HCEC 1CT (cell line): ENCODE data around the gene INSL3.

Source experiments
- DNase-seq: peaks from one replicate; pipeline ENCODE4 v3.0.0-alpha.2; 2017

The INSL3 gene

DNA sequence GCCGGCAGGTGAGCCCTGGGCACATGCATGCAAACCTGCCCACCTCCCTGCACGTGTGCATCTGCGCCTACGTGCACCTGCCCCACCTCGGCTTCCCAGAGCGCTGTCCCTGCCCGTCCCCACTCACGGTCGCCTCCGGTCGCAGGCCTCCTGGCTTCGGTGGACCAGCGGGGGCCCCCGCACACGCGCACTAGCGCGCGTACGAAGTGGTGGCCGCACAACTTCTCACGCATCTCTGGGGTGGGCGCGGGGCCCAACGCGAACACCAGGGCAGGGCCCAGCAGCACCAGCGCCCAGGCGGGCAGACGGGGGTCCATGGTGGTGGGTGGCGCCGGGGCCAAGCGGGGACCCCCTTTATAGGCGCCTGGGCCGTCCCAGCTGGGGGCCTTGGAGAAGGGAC, at the start of gene INSL3:
Gene INSL3, minus strand, starts transcription at position 330 of the 400 bp plus-strand sequence. Its CDS starts 13 bp downstream, at position 317.
- no peak for DNase-seq

DNA sequence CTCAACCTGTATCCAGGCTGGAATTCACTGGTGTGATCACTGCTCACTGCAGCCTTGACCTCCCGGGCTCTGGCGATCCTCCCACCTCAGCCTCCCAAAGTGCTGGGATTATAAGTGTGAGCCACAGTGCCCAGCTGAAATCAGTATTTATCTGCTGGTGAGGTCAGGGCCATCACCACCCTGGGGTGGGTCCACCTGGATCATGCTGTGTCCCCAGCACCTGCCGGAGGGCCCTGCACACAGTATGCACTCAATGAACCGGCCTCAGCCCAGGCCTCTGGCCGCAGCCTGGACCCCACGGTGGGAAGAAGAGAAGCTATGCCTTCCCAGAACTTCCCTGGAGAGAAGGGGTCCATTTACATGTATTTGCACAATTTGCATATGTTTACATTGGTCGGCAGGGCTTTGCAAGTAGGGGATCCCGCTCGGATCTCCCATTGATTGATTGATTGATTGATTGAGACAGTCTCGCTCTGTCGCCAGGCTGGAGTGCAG, 47.8 kb upstream of the INSL3 start:
- no peak for DNase-seq

GRCh38 chr19:17868669-17869068, 47.4 kb upstream of the INSL3 start:
- DNase-seq = no peak

GRCh38 chr19:17866964-17867486, 45.7 kb upstream of the INSL3 start:
- DNase-seq = no peak

GRCh38 chr19:17866312-17866963, 45.1 kb upstream of the INSL3 start:
- DNase-seq = no peak

DNA sequence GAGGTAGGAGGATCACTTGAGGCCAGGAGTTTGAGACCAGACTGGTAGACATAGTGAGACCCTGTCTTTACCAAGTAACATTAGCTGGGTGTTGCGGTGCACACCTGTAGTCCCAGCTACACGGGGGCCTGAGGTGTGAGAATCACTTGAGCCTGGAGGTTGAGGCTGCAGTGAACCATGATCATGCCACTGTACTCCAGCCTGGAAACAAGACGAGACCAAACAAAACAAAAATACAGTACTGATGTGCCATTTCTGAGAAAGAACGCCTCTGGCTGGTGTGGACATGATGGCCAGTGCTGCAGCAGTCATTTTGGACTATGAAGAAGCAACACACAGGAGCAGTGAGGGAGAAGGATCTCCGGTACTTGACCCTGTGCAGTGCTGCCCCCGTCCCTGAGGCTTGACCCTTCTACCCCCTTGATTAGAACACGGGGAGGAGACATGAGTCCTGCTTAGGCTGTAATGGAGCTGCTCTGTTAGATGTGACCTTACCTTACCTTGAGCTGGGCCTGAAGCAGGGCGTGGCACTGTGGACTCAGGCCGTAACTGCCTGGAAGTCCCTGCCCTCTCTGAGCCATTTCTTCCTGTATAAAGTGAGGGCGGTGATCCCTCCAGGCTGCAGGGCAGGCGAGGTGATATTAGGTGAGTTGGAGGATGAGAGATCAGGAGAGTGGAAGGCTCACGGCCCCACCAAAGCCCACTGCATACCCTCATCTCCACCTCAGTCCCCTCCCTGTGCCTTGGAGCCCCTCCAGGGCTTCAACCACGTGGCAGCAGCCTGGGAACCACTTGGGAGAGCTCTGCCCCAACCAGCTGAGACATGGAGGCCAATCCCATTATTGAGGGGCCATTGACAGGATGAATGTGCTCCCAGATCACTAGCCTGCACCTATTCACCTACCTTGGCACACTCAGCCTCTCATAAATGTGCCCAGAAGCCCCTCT, 44.3 kb upstream of the INSL3 start:
- DNase-seq = no peak

DNA sequence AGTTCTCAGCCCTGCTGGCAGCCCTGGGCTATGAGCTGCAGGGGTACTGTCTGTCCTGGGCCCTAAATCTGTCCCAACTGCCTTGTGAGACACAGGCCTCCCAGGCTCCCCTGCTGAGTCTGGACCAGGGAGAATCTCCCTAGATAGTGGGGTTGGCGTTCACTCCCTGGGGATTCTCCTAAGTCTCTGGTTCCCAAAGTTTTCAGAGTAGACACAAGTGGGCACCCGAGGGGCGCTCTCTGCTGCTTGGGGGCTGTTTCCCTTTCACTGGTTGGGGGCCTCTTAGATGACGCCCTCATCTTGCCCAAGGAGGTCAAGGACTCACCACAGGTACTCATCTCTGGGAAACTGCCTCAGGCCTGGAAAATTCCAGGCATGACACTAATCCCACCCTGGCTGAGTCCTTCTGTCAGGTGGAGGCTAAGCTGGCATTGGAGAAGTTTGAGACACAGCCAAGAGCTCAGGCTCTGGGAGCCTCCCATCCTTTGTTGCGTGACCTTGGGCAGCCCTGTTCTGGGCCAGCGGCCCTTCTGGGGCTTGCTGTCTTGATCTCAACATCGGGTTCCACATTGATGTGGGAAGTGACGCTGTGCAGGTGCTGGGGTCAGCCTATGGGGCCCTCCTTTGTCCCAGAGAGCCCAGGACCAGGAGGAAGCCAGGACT, 42.3 kb upstream of the INSL3 start:
- no peak for DNase-seq

- DNase-seq = no peak
These were observed 41.6 kb upstream of the INSL3 start for GRCh38 chr19:17862711-17863519.

DNA sequence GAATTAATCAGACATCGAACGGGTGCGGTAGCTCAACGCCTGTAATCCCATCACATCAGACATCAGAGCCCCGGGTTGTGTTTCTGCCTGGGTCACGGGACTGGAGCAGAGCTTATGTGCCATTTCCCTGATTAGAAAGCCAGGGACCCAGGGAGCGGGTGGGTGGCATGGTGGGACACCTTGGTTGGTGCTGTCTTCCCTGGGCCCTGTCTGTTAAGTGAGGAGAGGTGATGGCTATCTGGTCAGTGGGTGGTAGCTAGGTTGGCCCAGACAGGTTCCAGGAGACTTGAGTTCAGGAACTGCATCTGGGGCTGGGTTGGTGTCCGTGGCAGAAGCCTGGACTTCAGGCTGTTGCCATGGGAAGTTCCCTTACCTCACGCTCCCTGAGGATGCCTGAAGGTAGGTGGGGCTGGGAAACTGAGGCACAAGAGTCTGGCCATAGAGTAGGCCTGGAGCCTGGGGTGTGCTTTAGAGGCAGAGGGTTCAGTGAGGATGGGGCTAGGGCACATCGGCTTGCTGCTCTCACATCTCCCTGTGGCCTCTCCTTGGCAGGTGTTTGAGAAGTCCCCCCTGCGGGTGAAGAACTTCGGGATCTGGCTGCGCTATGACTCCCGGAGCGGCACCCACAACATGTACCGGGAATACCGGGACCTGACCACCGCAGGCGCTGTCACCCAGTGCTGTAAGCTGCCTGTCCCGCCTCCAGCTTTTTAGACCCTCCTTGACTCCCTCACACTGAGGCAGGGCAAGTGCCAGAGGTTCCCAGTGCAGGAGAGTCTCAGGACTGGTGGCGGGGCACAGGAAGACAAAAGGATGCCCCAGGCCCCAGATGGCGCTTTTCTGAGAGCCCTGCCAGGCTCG, 40.5 kb upstream of the INSL3 start:
- no peak for DNase-seq

- no peak for DNase-seq
These were observed 39.7 kb upstream of the INSL3 start for GRCh38 chr19:17860993-17861360.

DNA sequence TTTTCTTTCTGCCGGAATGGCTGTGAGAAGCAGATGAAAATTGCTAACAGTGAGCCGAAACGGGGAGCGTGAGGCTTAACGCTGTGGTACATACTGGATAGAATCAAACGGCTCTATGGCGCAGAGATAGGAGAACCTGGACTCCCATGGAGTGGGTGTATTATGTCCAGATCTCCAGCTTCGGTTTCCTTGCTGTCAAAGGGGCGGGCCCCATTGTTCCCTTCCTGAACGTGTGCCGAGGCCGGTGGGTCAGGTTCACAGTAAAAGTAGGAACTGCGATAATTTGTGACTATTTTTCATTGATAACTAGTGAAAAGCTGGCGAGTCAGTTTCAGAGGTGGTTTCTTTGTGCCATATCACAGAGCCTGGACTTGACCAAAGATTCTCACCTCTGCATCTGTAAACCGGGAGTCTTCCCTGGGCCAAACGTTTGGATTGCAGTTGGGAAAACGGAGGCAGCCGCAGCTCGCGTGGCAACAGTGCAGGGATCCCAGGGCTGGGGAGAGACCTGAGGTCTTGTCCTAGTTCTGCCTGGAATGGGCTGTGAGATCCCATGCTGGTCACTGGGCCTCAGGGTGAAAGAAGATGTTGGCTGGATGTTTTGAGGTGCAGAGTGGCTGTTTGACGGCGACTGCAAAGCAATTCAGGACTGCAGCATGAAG, 39.1 kb upstream of the INSL3 start:
- DNase-seq = no peak

DNA sequence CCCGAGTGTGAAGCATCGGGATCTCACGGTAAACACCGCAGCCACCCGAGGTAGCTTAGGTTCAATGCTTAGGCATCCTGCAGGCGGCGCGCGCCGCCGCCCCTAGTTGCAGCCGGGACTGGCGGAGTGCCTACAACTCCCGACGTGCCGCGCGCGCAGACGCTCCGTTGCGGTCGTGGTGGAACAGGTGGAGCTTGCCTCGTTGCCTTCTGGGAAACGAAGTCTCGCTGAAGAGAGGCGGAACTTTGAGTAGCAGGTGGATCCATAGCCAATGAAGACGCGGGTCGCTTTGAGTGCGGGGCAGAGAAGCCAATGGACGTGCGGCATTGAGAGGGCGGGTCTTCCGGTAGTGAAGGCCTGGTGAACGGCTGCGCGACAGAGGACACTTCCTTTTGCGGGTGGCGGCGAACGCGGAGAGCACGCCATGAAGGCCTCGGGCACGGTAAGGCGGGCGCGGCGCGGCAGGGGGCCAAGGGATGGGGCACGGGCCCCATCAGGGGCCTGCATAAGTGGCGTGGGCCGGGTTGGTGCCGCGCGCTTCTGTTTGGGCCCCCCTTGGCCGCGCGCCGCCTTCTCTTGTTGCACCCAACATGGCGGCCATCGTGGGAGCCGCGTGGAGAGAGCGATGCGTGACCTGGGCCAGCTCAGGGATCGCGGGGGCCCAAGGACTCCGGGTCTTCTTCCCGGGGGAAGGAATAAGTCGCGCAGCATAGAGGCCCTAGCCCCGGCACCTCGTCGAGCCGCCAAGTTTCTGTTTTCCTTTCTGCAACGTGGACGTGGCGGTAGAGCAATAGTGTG, 38.4 kb upstream of the INSL3 start, which contains the start of gene RPL18A:
Gene RPL18A, plus strand, starts transcription at position 378 of the 798 bp plus-strand sequence. Its CDS starts 47 bp downstream, at position 425.
- DNase-seq = peak; percentile 100

- peak; percentile 45 for DNase-seq
These were observed 34.2 kb upstream of the INSL3 start for GRCh38 chr19:17855280-17856152.

GRCh38 chr19:17854061-17854460, 32.7 kb upstream of the INSL3 start:
- DNase-seq = no peak

- no peak for DNase-seq
These were observed 27.4 kb upstream of the INSL3 start for GRCh38 chr19:17848595-17849292.

DNA sequence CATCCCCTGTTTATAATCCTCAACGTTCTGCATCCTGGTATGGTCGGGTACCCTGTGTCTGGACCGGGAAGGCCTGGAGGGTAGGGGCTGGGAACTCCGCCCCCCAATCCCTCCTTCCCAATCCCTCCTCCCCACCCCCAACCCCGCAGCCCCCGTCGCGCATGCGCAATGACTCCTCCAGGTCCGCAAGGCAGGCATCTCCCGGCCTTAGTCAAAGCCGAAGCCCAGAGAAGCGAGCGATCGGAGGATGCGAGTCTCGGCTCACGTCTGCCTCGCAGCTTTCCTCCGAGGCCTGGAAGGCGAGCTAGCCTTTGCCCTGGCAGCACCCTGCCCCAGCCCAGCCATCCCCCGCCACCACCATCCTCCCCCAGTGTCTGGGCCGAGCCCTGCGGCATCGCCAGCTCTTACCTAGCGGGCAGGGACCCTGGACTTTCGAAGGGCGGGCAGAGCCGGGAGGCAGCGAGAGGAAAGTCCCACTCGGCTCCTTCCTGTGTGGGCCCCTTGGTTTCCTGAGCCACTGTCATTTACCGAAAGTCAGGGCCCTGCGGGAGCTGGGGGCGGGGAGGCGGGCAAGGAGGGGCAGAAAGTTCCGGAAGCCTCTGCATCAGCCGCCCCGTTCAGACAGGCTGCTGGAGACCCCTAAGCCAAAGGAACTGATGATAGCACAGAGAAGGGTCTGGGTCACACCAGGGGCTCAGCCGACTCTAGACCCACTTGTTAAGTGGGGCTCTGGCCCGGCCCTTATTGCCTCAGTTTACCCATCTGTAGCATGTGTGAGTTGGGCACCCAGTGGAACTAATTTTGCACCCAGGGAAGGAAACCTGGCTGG, 26.4 kb upstream of the INSL3 start, which contains the start of gene JAK3:
Gene JAK3, minus strand, starts transcription at position 445 of the 829 bp plus-strand sequence. CDS start 3,565 bp downstream, outside the sequence.
- peak; percentile 29 for DNase-seq

- no peak for DNase-seq
These were observed 24.8 kb upstream of the INSL3 start for GRCh38 chr19:17846146-17846545.
